ENCODE measurements around the gene ZNF12.

DNA sequence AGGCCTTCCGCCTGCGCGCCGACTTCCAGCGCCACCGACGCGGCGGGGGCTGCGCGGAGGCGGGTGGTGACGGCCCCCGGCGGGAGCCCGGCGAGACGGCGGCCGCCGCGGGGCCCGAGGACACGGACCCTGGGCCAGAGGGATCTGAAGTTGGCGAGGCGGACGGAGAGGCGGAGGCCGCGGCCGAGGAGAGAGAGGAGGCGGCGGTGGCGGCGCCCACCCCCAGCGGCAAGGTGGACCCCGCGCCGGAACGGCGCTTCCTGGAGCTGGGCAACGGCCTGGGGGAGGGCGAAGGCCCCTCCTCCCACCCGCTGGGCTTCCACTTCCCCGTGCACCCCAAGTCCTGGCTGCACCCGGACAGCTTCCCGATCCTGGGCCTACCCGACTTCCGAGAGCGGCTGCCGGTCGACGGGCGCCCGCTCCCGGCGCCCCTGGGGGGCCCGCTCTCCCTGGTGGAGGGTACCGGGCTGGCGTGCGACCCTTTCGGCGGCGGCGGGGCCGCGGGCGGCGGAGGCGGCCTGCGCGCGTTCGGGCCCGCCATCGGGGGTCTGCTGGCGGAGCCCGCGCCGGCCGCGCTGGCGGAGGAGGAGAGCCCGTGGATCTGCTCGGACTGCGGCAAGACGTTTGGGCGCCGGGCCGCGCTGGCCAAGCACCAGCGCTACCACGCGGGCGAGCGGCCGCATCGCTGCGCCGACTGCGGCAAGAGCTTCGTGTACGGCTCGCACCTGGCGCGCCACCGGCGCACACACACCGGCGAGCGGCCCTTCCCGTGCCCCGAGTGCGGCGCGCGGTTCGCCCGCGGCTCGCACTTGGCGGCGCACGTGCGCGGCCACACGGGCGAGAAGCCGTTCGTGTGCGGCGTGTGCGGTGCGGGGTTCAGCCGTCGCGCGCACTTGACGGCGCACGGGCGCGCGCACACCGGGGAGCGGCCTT lies 53.4 kb downstream of the ZNF12 start:
- no peak for TF ChIP-seq POLR2A (IDR thresholded peaks at IDR 0.05)
- TF ChIP-seq, protein P1, sequence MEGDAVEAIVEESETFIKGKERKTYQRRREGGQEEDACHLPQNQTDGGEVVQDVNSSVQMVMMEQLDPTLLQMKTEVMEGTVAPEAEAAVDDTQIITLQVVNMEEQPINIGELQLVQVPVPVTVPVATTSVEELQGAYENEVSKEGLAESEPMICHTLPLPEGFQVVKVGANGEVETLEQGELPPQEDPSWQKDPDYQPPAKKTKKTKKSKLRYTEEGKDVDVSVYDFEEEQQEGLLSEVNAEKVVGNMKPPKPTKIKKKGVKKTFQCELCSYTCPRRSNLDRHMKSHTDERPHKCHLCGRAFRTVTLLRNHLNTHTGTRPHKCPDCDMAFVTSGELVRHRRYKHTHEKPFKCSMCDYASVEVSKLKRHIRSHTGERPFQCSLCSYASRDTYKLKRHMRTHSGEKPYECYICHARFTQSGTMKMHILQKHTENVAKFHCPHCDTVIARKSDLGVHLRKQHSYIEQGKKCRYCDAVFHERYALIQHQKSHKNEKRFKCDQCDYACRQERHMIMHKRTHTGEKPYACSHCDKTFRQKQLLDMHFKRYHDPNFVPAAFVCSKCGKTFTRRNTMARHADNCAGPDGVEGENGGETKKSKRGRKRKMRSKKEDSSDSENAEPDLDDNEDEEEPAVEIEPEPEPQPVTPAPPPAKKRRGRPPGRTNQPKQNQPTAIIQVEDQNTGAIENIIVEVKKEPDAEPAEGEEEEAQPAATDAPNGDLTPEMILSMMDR (IDR thresholded peaks at IDR 0.05), result no peak
